ENCODE data around the gene DLGAP3.

DLGAP3 gene

GRCh38 chr1:34928699-34929496 is 552 bp downstream of the DLGAP3 start:
- DNase-seq (ENCODE audit: low spot score): no peak

GRCh38 chr1:34928066-34928696 is 1.3 kb downstream of the DLGAP3 start:
- DNase-seq (ENCODE audit: low spot score): no peak

- no peak for DNase-seq (ENCODE audit: low spot score)
Measured at GRCh38 chr1:34927316-34927715, 2.1 kb downstream of the DLGAP3 start.

GRCh38 chr1:34926894-34927293 is 2.6 kb downstream of the DLGAP3 start:
- no peak for DNase-seq (ENCODE audit: low spot score)

GRCh38 chr1:34926156-34926555 is 3.3 kb downstream of the DLGAP3 start:
- no peak for DNase-seq (ENCODE audit: low spot score)

- DNase-seq (ENCODE audit: low spot score): no peak
Measured at GRCh38 chr1:34925730-34926129, 3.7 kb downstream of the DLGAP3 start.

GRCh38 chr1:34924759-34925555 is 4.5 kb downstream of the DLGAP3 start:
- no peak for DNase-seq (ENCODE audit: low spot score)

- DNase-seq (ENCODE audit: low spot score): no peak
Measured at GRCh38 chr1:34923490-34923889, 6.0 kb downstream of the DLGAP3 start.

- peak; percentile 67 for DNase-seq (ENCODE audit: low spot score)
Measured at GRCh38 chr1:34918977-34919561, 10.4 kb downstream of the DLGAP3 start.

GRCh38 chr1:34918386-34918976 is 11.0 kb downstream of the DLGAP3 start:
- peak; percentile 17 for DNase-seq (ENCODE audit: low spot score)

- no peak for DNase-seq (ENCODE audit: low spot score)
Measured at GRCh38 chr1:34917017-34917416, 12.4 kb downstream of the DLGAP3 start.

- DNase-seq (ENCODE audit: low spot score): no peak
Measured at GRCh38 chr1:34916104-34916503, 13.3 kb downstream of the DLGAP3 start.

- DNase-seq (ENCODE audit: low spot score): no peak
Measured at GRCh38 chr1:34915521-34915920, 13.9 kb downstream of the DLGAP3 start.

- DNase-seq (ENCODE audit: low spot score): no peak
Measured at GRCh38 chr1:34914958-34915357, 14.5 kb downstream of the DLGAP3 start.

- no peak for DNase-seq (ENCODE audit: low spot score)
Measured at GRCh38 chr1:34911465-34911864, 18.0 kb downstream of the DLGAP3 start.

GRCh38 chr1:34910425-34910824 is 19.0 kb downstream of the DLGAP3 start:
- no peak for DNase-seq (ENCODE audit: low spot score)

- DNase-seq (ENCODE audit: low spot score): no peak
Measured at GRCh38 chr1:34908369-34908768, 21.1 kb downstream of the DLGAP3 start.

- DNase-seq (ENCODE audit: low spot score): no peak
Measured at GRCh38 chr1:34907487-34908090, 21.9 kb downstream of the DLGAP3 start.

- no peak for DNase-seq (ENCODE audit: low spot score)
Measured at GRCh38 chr1:34906756-34907155, 22.7 kb downstream of the DLGAP3 start.

- DNase-seq (ENCODE audit: low spot score): no peak
Measured at GRCh38 chr1:34906222-34906621, 23.2 kb downstream of the DLGAP3 start.

- DNase-seq (ENCODE audit: low spot score): no peak
Measured at GRCh38 chr1:34905098-34905459, 24.4 kb downstream of the DLGAP3 start.

All from SK-N-DZ (cell line).